Islet of Langerhans (tissue), 1 donor: Measurements from ENCODE around the gene MINPP1.
"Not testable (repeated sequence)": the region's sequence is repeated elsewhere in the genome, so short reads cannot be mapped to it uniquely, and the experiment has no call there.

Experiments used
- FAIRE-seq: peaks from one replicate; lab custom pipeline; 2011; peaks lifted over from hg19 to GRCh38; lab: Jason Lieb, UNC

The MINPP1 gene

DNA sequence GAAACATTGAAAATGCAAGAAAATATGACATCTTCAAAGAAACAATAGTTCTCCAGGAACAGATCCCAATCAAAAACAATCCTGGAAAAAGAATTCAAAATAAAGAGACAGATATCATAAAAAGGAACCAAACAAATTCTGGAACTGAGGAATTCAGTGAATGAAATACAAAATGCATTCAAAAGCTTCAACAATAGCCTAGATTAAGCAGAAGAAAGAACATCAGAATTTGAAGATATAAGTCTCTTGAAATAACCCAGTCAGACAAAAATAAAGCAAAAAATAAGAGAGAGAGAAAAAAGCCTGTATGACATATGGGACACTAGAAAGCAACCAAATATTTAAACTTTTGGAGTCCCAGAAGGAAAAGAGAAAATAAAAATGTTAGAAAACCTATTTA, 60.3 kb downstream of the MINPP1 start:
- no peak for FAIRE-seq

DNA sequence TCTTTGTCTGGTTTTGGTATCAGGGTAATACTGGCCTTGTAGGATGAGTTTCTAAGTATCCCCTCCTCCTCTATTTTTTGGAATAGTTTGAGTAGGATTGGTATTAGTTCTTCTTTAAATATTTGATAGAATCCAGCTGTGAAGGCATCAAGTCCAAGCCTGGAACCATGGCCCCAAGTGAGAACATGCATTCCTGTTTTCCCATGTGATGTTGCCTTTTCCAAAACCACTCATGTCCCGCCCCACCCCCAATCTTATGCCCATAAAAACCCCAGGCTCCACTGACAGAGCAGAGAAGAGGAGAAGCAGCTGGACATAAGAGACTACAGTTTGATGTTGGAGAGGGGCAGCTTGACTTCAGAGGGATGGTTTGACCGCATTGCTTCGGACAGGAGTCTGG, 71.2 kb downstream of the MINPP1 start:
- no peak for FAIRE-seq

DNA sequence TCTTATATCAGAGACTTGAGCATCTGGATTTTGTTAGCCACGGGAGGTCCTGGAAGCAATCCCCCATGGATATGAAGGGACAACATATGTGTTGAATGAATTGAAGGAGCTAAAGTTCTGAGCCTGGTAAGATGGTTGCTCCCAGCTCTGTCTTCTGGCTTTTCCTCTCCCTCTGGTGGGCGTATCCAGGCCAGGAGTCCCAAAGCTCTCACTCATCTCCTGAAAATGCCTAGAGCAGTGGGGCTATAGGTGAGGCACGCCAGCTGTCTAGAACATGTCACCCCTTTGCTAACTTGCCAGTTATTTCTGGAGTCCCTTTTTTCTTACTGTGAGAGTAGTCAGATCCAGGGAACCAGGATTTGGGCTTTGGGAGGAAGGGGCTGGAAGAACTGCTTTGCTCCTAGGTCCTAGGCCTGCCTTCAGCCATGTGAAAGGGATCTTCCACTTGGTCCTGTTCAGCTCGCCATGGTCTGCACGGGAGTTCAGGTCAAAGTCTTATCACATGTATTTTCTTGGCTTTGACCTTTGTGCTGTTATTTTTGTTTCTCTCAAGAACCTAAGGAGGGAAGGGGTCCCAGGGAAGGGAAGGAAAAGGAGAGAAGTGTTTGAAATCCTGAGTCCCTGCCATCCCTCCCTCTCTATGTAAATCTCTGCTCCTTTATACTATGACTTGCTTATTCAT, 73.6 kb downstream of the MINPP1 start:
- FAIRE-seq: no peak

DNA sequence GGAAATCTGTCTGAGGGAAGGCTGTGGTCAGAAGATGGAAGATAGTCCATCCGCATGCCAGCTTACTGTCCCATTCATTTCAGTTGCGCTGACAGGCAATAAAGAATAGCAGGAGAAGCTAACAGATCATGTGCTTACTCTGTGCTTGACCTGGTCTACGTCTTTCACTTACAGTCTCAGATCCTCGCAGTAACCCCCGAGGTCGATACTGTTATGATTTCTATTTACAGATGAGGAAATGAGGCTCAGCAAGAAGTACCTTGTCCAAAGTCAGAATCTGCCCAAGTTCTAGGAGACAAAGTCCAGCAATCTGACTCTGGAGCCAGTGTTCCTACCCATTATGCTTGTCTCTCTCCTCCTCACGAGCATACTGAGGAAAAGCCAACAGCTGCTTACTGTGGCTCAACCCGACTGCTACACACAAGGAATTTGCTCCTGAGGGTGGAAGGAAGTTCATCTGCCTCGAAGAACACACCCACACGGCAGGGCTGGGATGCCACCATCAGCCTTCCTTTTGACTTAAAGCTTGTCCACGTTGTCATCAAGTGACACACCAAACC, 74.2 kb downstream of the MINPP1 start:
- FAIRE-seq: no peak

DNA sequence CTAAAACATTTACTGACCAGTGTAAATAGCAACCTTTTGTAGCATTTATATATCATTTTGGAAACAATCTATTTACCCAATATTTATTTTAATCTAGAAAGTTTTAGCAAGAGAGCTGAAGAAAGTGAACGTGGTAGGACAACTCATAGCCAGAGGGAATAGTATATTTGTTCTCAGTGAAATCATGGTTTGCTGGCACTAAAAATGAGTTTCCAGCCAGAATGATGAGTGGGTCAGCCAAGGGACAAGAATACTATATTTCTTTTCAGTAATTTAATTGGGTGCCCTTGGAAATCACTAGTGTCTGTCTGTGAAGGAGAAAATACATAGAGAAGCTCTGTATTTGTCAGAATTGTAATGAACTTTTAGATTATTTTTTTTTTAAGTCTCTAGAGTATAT, 74.9 kb downstream of the MINPP1 start:
- peak; percentile 58 for FAIRE-seq

DNA sequence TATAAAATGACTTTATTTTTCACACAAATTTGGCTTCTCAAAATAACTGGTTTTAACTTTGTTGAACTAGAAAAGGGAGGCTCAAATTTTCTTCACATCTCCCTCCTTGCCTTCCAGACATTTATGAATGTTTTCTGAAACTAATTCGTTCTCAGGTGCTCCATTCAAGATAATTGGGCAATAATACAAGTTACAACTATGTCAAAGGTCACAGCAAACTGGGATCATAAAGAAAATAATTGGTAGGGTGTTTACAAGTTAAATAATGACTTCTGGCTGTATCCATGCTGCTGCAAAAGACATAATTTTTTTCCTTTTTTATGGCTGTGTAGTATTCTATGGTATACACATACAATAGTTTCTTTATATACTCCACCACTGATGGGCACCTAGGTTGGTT, 75.3 kb downstream of the MINPP1 start:
- FAIRE-seq: peak; percentile 47

DNA sequence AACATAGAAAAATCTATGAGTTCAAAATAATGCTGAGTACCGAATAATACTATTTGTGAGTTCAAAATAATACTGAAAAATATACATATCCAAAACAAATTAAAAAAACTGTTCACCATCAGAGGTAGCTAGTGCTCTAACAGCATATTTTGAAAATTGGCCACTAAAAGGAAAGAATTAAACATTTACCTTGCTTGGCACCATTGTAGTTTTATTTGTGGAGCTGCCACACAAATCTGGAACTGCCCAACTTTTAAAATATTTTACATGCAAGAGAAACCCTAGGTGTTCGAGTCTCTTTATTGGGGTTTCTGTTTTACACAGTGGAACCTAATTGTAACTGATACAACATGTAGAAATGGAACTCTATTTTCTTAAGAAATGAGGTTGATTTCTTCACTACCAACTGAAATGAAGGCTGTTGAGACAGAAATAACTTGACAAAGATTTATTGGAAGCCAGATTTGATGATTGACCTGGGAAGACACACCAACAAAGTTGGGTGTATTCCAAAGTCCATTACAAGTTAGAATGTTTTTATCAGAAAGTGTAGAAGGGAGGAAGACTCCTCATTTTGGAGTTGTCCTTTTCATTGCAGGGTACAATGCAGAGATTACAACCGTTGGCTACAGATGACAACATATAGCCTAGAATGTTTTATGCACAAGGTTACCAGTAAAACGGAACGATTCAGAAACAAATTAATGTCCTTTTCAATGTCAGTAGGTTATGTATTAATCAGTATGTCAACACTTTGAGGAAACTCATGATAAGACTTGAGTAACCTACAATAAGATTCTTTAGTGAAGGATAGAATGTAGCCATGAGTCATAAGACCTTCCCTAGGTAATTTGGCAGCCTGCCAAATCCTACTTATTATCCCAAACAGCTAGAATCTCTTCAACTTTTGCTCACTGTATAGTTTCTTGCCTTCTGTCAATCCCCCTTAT, 81.1 kb downstream of the MINPP1 start:
- FAIRE-seq: peak; percentile 82

DNA sequence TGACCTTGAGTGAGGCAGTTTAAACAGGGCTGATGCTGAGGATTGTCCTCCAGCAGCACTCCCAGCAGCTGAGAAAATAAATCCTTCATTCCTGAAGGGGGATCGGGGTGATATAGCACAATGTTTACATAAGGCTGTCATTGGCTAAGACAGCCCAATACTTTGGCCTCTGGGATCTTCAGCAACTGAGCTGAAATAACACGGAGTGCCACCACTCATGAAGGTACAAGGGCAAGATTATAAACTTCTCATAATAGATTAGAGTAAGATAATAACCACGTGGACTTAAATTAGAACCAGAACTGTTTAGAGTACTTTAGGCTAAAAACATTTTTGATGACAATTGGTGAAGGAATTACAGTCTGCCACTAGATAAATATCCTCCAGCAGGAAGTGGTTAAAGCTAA, 85.0 kb downstream of the MINPP1 start:
- FAIRE-seq: no peak

DNA sequence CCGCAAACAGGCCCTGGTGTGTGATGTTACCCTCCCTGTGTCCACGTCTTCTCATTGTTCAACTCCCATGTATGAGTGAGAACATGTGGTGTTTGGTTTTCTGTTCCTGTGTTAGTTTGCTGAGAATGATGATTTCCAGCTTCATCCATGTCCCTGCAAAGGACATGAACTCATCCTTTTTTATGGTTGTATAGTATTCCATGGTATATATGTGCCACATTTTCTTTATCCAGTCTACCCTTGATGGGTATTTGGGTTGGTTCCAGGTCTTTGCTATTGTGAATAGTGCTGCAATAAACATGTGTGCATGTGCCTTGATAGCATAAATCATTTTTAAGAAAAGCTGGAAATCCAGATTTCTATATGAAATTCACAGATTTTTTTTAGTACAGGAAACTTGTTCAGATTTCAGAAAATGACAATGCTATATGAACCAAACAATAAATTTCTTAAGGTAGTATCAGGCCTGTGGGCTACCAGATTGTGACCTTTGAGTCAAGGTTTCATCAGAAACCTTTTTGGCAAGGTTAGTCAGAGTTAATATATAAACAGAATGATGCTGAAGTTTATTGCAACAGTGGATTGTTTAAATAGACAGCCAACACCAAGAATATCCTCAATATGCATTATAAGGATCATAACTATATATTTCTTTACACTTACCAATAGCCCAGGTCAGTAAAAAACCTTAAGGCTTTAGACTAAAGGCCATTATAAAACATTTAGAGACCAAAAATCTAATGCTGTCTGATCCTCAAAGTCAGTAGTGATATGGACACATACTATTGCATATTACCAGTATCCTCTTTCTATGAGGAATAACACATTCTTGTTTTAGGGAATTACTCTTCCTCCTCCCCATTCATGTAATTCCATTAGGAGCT, 86.3 kb downstream of the MINPP1 start:
- FAIRE-seq: peak; percentile 53

DNA sequence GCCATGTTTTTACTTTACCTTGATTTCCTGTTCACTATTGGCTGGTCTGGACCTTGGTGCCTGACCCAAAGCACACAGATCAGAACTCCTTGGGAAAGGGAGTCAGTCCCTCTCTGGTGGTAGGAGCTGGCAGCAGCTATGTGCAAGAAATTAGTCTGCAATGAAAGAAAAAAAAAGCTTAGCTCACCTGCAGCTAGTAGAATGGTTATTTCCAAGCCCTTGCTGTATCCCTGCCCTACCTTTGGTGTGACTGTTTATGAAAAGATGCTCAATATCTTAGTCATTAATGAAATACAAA, 86.8 kb downstream of the MINPP1 start:
- FAIRE-seq: no peak

DNA sequence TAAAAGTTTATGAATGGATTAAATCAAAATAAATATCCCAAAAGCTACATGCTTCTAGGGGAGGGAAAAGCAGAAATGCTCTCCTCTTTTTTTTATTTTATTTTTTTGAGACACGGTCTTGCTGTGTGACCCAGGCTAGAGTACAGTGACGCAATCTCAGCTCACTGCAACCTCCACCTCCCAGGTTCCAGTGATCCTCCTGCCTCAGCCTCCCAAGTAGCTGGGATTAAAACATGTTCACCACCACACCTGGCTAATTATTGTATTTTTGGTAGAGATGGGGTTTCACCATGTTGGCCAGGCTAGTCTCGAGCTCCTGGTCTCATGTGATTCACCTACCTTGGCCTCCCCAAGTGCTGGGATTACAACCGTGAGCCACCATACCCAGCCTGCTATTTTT, 88.2 kb downstream of the MINPP1 start:
- FAIRE-seq: not testable (repeated sequence)

DNA sequence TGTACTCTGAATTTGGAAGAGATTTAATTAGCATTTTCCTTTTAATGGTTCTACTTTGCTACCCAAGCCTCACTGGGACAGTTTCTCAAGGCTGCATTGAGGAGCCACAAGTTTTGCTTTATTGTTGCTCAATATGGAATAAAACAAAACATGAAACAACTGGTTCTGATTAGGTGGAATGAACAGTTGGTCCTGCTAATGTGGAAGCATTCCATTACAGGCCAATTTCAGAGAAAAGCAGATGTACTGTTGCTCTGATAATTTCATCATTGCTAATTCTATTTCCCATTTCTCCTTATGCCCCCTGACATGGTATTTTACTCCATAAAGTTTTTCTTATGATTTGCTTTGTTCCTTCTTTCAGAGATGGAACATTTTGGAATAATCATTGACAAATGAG, 89.0 kb downstream of the MINPP1 start:
- FAIRE-seq: no peak

DNA sequence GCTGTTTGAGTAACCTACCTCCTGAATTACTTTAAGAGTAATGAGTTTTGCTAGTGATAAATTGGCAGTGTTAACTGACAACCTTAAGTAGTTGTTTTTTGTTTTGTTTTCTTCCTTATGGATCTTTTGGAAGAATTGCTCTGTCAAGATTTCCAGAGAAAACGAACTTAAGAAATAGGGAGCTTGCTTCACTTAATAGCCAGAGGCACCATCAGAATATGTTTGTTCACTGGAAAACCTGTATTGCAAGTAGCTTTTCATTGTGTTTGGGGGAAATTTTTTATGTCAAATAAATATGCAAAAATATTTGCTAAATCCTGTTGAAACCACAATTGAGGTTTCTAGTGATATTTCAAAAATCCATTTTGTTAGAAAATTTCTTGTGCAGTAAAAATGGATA, 89.5 kb downstream of the MINPP1 start:
- FAIRE-seq: peak; percentile 5

DNA sequence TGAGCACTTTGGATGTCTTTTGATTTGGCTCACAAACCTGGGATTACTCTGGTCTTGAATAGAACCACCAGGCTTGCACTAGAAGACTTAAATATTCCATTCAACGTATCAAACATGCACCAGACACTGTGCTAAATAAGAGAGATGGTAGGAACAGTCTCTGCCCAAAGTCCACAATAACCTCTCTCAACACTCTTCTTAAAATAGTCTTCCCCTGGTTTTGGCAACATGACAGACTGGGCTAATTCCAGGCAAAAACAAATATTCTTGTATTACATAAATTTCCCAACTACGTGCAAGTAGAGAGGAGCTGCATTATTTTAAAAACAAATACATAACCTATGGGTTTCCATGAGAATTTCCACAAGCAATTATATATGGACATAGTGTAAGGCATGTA, 90.2 kb downstream of the MINPP1 start:
- FAIRE-seq: peak; percentile 76

DNA sequence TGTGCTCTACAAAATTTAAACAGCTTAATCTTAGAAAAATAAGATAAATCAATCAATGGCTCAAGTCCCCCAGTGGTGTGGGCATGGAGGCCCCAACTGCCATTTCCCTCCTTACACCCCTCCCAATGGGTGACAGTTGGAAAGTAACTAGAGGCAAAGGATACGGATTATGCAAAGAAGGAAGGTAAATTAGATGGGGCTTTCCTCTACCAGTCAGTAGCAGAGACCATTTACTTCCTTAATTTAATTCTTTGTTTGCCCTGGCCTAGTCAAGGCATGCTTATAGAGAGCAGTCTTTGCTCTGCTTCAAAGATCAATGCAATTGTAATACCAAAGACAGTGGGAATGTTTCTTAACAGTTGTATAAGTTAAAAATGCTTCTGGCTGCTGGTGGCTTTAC, 91.7 kb downstream of the MINPP1 start:
- FAIRE-seq: no peak

DNA sequence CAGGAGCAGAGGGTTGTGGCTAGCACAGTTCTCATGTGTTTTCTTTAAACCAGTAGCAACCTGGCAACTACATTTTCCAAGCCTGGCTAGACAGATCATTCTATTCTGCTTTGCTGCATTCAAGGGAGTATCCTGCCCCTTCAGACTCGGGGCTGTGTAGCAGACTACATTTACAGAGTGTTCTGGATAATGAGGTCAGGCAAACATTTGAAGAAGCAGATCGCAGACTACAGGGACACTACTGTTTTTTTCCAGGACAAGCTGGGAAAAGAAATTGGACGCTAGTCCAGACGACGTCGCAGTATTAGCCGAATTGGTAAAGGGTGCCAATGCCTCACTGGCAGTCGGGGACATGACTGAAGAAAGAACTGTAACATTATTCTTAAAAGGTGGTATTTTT, 94.0 kb downstream of the MINPP1 start:
- FAIRE-seq: peak; percentile 99

DNA sequence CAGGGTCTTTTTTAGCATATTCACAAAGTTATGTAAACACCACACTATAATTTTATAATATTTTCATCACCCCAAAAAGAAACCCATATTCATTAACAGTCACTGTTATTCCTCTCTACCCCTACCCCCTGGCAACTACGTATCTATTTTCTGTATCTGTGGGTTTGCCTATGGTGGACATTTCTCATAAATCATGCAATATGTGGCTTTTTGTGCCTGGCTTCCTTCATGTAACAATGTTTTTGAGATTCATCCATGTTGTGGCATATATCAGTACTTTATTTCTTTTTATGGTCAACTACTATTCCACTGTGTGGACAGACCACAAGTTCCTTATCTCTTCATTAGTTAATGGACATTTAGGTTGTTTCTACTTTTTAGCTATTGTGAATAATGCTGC, 95.9 kb downstream of the MINPP1 start:
- no peak for FAIRE-seq
